ENCODE measurements around the gene WDR70.
"Not testable (repeated sequence)": the region's sequence is repeated elsewhere in the genome, so short reads cannot be mapped to it uniquely, and the experiment has no call there.

Gene WDR70

GRCh38 chr5:37391591-37391990 is 12.5 kb downstream of the WDR70 start:
- no peak for DNase-seq (ENCODE audit: low read depth)
- H3K4me3 ChIP-seq (ENCODE audit: low read depth, low read length) = no peak overlapping the region

GRCh38 chr5:37396352-37396751 is 17.2 kb downstream of the WDR70 start:
- no peak overlapping the region for H3K4me3 ChIP-seq (ENCODE audit: low read depth, low read length)
- no peak for DNase-seq (ENCODE audit: low read depth)
- no peak for TF ChIP-seq CTCF (IDR thresholded peaks at IDR 0.05; ENCODE audit: low read depth, low read length, missing control alignments)

More at GRCh38 chr5:37391591-37391990, 12.5 kb downstream of the WDR70 start:
- no peak for TF ChIP-seq CTCF (IDR thresholded peaks at IDR 0.05; ENCODE audit: low read depth, low read length, missing control alignments)

GRCh38 chr5:37400501-37400900 is 21.4 kb downstream of the WDR70 start:
- no peak for DNase-seq (ENCODE audit: low read depth)
- TF ChIP-seq CTCF (IDR thresholded peaks at IDR 0.05; ENCODE audit: low read depth, low read length, missing control alignments) = no peak
- no peak overlapping the region for H3K4me3 ChIP-seq (ENCODE audit: low read depth, low read length)

GRCh38 chr5:37412515-37412914 is 33.4 kb downstream of the WDR70 start:
- DNase-seq (ENCODE audit: low read depth) = no peak
- H3K4me3 ChIP-seq (ENCODE audit: low read depth, low read length) = no peak overlapping the region
- no peak for TF ChIP-seq CTCF (IDR thresholded peaks at IDR 0.05; ENCODE audit: low read depth, low read length, missing control alignments)

GRCh38 chr5:37415456-37415855 is 36.3 kb downstream of the WDR70 start:
- not testable (repeated sequence) for DNase-seq (ENCODE audit: low read depth); H3K4me3 ChIP-seq (ENCODE audit: low read depth, low read length)

GRCh38 chr5:37417347-37417746 is 38.2 kb downstream of the WDR70 start:
- DNase-seq (ENCODE audit: low read depth) = no peak
- TF ChIP-seq CTCF (IDR thresholded peaks at IDR 0.05; ENCODE audit: low read depth, low read length, missing control alignments) = no peak
- H3K4me3 ChIP-seq (ENCODE audit: low read depth, low read length) = no peak overlapping the region

- no peak overlapping the region for H3K4me3 ChIP-seq (ENCODE audit: low read depth, low read length)
- DNase-seq (ENCODE audit: low read depth) = no peak
- no peak for TF ChIP-seq CTCF (IDR thresholded peaks at IDR 0.05; ENCODE audit: low read depth, low read length, missing control alignments)
Observed at GRCh38 chr5:37424441-37424840, 45.3 kb downstream of the WDR70 start.

GRCh38 chr5:37428044-37428443 is 48.9 kb downstream of the WDR70 start:
- H3K4me3 ChIP-seq (ENCODE audit: low read depth, low read length) = no peak overlapping the region
- no peak for TF ChIP-seq CTCF (IDR thresholded peaks at IDR 0.05; ENCODE audit: low read depth, low read length, missing control alignments)

More at GRCh38 chr5:37428044-37428443, 48.9 kb downstream of the WDR70 start:
- DNase-seq (ENCODE audit: low read depth) = no peak
